Posterior cingulate gyrus (tissue), 11 donors: Measurements from ENCODE around the gene DENND4A.
"Not testable (repeated sequence)": the region's sequence is repeated elsewhere in the genome, so short reads cannot be mapped to it uniquely, and the experiment has no call there.

Source experiments
- DNase-seq, 10 donors: peaks; one replicate each; pipeline versions ENCODE4 v3.0.0 to v3.0.0-alpha.2; 2020 to 2021; ENCODE audit warnings: mixed read lengths in 3 of 10
- intact Hi-C: fragments of 100-400 bp; cut with DNase I; formaldehyde crosslinking; loops from one replicate; pipeline ENCODE4 v1.15.1; 2023

DENND4A gene

DNA sequence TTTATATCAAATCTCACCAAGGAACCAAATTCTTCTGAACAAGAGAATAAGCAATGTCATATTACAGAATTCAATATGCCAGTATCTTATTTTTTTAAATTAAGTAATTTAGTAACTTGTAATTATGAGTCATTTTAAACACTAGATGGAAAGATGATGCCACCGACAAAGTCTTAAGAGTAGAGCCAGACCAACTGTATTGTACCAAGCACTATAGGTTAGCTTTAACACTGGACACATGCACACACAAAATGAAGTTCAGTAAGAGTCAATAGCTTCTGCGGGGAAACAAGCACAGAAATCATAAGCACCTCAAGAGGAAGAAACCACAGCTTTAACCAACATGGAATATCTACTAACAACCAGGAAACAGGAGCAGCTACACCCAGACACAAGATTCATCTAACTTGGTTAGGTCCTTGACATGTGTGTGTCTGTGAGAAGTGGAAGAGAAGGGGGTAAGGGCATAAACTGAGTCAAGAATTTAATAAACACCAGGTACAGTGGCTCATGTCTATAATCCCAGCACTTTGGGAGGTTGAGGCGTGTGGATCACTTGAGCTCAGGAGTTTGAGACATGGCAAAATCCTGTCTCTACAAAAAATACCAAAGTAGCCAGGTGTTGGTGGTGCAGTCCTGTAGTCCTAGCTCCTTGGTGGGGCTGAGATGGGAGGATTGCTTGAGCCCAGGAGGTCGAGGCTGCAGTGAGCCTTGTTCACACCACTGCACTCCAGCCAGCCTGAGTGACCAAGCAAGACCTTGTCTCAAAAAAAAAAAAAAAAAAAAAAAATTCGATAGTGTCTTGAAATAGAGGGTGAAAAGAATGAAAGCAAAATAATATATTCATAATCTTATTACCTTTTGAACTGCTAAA is 28.9 kb downstream of the DENND4A start:
- intact Hi-C loops, result no loop called here
- no peak for DNase-seq

DNA sequence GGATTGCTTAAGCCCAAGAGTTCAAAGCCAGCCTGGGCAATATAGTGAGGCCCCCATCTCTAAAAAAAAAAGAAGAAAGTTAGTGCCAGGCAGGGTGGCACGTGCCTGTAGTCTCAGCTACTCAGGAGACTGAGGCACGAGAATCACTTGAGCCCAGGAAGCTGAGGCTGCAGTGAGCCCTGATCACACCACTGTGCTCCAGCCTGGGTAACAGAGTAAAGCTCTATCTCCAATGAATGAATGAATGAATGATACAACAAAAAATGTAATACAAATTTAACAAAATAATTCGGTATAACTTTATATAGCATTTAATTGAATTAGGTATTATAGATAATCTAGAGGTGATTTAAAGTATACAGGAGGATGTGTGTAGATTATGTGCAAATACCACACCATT is 29.7 kb downstream of the DENND4A start:
- intact Hi-C loops, result no loop called here
- no peak for DNase-seq

DNA sequence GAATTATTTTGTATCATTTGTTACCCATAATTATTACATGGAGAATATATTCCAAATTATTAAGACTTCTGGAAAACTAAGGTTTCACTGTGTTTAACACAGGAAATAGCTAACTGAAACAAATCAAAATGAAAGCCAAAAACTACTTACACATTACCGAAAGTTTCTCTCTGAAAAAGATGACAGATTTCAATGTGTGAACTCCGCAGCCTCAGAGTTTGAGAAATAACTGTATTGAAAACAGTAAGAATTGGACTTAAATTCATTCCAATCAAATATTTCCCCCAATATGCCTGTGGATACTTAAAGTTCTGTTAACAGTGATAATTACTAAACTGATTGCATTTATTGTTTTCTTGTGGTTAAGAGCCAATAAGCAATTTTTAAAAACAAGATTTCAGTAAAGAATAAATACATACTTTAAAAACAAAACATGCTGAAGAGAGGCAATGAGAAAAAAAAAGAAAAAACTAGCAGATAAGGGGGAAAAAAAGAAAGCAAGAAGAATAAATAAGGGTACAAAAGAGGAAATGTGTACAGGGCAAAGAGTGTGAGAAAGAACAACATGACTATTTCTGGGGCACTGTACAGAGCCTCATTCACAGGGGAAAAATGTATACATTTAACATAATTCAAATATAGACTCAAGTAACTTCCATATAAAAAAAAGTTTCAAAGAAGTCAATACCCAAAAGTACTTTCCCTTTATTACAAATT is 30.7 kb downstream of the DENND4A start:
- intact Hi-C loops, result no loop called here
- DNase-seq, result no peak

DNA sequence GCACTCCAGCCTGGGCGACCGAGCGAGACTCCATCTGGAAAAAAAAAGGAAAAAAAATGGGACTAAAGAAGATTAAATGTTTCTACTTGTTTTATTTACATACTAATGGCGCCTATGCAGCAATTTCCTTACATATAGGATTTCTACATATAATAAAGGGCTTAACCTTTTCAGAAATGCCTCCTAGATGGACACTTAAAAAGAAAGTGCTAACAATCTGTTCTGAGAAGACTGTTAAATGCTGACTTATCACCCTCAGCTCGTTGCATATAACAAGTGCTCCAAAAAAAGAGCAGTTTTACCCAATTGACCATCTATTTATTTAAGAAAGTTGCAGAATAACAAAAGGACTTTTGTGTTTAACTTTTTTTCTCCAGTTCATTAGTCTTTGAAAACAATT is 32.7 kb downstream of the DENND4A start:
- intact Hi-C loops, result no loop called here
- DNase-seq, result no peak

DNA sequence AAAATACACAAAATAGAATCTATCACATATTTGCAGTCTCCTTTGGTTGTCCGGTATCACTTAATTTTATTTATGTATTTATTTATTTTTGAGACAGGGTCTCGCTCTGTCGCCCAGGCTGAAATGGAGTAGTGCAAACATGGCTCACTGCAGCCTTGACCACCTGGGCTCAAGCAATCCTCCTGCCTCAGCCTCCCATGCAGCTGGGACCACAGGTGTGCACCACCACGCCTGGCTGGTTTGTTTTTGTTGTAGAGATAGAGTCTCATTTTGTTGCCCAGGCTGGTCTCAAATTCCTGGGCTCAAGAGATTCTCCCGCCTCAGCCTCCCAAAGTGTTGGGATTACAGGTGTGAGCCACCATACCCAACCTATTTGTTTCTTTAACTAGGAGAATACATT is 33.9 kb downstream of the DENND4A start:
- DNase-seq, result no peak
- intact Hi-C loops, result no loop called here

DNA sequence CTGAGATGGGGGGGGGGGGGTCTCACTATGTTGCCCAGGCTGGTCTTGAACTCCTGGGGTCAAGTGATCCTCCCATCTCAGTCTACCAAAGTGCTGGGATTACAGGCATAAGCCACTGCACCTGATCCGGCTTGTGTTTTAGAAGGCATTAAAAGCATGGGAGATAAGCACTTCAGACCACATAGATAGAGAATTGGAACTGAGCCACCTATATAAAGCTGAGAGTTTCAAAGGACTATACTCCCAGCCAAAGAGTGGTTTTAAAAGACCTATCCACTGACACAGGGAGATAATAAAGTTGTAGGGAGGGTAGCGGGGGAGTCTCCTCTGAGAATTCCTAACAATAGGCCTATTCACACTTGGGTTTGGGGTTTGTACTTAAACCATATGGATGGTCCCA is 34.8 kb downstream of the DENND4A start:
- intact Hi-C loops, result no loop called here
- DNase-seq, result no peak

DNA sequence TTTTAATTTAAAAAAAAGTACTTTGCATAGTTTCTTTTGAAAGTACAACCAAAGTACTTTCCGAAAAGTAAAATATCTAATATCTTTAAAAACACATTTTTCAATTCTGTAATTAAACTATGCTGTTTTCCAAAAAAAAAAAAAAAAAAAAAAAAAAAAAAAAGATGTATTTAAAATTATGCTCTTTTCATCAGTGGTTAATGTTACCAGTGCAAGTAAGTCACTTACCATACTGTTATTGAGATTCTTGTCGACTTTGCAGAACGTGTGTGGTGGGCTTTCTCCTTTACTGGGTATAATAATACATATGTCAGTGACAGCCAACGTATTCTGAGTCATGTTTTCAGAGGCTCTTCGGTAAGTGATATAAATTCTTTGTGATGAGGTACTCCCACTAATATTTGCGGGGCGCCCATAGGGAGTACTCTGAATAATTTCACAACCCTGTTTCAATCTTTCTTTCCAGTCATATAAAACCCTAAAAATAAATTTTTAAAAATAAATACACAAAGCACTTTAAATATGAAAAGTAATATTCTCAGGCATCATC is 39.9 kb downstream of the DENND4A start:
- DNase-seq, result no peak
- intact Hi-C loops, result no loop called here

DNA sequence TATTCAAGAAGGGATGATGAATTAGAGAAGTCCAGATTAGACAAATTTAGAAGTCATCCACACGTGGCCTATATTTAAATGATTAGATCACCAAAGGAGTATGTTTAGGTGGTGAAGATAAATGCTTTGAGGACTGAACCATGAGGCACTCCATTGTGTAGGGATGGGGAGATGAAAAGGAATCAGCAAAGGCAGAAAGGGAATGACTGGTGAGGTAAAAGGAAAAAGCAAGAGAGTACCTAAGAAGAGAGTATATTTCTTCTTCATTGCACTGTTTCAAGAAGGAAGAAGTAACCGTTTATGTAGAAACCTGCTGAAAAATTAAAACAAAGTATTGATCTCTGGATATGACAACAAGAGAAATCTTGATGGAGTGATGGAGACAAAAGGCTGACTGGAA is 40.7 kb downstream of the DENND4A start:
- intact Hi-C loops, result no loop called here
- DNase-seq, result no peak

DNA sequence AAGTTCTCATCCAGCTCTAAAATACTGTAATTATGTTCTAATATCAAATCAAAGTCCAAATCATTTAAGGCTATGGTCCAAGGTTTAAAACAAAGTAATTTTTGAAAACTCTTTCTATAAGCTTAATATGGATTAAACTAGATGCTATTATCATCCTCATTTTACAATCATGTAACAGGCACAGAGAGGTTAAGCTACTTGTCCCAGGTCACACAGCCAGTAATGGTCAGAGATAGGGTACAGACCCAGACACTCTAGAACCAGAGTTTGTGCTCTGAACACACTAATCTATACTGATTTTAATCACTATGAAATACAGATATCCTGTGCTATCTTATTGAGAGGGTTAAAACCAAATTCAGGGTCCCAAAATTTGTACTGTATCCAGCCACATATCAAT is 44.8 kb downstream of the DENND4A start:
- intact Hi-C loops, result no loop called here
- no peak for DNase-seq

DNA sequence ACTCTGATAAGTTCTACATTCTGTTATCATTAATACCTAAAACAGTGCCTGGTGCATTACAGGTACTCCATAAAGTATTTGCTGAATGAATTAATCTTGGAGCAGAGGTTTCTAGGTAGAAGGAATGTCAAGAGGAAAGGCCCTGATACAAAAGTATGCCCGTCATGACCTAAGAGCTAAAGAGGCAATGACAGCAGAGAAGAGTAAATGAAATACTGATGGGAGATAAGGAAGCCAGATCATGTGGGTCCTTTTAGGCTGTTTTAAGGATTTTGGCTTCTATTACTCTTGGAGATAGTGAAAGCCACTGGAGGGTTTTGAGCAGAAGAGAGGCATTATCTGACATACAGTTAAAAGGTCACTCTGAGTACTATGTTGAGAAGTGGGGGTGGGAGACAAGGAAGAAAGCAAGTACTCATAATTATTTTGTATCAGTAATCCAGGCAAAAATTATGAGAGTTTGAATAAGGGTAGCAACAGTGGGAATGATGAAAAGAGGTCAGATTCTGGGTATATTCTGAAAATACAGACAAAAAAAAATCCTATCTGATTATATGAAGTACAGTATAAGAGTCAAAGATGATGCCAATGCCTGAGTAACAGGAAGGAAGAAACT is 48.3 kb downstream of the DENND4A start:
- no peak for DNase-seq

DNA sequence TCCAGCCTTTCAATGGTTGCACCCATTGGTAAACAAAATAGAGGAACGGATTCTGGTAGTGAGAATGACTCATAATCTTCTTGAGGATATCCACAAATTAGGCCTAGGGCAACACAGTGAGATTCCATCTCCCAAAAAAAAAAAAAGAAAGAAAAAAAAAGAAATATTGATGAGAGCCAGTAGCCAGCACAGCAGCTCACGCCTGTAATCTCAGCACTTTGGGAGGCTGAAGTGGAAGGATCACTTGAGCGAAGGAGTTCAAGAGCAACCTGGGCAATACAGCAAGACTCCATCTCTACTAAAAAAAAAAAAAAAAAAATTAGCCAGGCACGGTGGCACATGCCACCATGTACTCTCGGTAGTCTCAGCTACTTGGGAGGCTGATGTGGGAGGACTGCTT is 51.9 kb downstream of the DENND4A start:
- DNase-seq, result no peak
- intact Hi-C loops, result no loop called here

More for the DNA sequence above, 48.3 kb downstream of the DENND4A start:
- intact Hi-C loops, result no loop called here

DNA sequence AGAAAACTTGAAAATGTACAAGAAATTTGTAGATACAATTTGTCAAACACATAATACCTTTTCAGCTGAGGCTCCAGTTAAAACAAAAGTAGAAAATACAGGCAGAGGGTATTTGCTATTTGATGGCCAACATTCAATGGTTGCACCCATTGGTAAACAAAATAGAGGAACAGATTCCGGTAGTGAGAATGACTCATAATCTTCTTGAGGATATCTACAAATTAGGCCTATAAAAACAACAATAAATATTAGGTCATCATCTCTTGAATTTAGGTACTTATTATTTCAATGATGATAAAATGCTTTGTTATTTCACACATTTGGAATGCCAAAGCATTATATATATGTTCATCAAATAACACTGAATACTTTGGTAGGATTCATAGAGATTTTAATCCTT is 53.4 kb downstream of the DENND4A start:
- intact Hi-C loops, result no loop called here
- no peak for DNase-seq

DNA sequence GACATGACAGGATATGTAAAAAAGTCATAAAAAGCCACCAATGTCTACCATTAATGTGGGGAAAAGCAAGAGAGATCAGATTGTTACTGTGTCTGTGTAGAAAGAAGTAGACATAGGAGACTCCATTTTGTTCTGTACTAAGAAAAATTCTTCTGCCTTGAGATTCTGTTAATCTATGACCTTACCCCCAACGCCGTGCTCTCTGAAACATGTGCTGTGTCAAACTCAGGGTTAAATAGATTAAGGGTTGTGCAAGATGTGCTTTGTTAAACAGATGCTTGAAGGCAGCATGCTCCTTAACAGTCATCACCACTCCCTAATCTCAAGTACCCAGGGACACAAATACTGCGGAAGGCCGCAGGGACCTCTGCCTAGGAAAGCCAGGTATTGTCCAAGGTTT is 58.5 kb downstream of the DENND4A start:
- intact Hi-C loops, DNase-seq: not testable (repeated sequence)

DNA sequence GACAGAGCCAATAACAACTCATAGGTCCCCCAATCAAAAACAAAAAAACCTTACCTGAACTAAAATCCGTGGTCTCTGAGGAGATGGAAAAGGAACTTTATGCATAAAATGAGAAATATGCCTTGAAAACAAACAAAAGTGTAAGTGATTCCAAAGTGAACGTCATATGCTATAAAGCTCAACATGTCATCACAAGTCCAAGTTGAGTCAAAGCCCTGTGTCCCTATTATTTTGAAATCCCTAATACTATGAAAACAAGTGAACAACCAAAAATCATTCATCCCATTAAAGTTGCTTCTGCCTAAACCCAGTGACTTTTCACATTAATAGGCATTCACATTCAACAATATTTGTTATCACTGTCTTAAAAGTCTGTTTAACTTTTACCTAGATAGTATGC is 59.4 kb downstream of the DENND4A start:
- DNase-seq, result no peak
- intact Hi-C loops, result no loop called here

DNA sequence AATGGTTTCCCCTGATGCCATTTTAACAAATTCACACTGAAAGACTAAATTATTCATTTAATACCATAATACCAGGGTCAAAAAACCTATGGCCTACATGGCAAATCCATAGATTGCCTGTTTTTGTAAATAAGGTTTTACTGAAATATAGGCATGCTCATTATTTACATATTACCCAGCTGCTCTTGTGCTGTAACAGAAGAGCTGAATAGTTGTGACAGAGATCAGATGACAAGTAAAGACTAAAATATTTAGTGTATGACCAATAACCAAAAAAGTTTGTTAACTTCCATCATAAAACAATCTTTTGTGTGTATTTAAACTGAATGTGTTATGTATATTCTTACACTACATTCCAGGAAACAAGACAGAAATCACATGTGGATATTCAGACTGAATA is 60.2 kb downstream of the DENND4A start:
- no peak for DNase-seq
- intact Hi-C loops, result no loop called here

DNA sequence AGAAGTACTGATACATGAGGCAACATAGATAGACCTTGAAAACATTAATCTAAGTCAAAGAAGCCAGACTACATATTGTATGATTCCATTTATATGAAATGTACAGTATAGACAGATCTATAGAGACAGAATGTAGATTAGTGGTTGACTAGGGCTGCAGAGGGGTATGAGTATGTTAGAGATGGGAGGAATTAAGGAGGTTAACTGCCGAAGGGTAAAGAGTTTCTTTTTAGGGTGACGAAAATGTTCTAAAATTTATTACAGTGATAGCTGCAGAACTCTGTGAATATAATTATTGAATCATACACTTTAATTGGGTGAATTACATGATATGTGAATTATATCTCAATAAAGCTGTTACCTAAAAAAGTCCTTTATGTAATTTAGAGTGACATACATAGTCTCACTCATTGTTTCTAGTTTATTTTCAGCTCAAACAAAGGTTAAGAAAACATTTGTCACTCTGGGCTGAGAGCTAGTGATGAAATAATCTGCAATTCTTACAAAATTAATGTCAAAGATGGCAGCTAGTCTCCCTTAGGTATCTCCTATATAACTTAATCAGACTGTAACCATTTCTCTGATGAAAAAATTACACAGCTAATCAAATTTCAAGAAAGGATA is 61.4 kb downstream of the DENND4A start:
- intact Hi-C loops, result no loop called here
- no peak for DNase-seq

DNA sequence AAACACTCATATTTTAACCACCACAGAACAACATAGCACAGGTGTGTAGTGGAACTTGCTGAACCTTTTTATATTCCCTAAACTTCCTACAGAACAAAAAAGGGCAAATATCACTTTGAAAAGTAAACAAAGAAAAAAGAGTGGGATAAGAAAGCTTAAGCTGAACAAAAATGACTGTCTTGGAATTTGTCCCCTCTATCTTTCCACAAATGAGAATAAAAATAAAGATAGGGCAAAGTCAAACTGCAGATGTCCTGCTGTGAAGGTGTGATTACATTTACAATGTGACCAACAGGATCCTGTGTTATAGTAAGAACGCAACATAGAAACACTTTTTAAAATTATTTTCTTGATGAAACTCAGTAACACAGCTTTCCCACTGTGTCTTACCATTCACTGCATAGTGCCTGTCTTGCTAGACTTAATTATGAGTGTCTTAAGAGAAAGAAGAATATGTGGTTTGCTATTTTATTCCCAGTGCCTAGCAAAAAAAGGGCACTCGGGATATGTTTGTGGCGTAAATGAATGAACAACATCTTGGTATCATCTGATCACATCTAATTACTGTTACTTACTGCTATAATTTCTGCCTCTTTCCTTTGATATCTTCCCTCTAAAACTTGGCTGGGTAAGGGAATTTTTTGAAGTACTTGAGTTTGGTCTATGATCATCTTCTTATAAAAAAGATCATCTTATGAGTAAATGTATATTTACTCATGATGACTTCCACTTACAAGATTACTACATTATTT is 67.5 kb downstream of the DENND4A start:
- intact Hi-C loops, result no loop called here
- no peak for DNase-seq

DNA sequence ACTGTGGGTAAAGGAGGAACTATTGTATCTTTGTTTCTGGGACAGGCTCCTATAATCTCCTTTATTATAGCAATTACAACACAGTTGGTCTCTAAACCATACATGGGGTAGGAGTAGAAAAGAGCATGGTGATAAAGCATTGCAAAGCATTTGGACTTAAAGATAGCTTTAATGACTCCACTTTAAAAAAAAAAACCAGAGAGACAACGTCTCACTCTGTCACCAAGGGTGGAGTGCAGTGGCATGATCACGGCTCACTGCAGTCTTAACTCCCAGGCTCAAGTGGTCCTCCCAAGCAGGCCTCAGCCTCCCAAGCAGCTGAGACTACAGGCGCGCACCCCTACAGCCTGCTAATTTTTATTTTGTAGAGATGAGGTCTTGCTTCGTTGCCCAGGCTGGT is 68.2 kb downstream of the DENND4A start:
- intact Hi-C loops, result no loop called here
- no peak for DNase-seq

DNA sequence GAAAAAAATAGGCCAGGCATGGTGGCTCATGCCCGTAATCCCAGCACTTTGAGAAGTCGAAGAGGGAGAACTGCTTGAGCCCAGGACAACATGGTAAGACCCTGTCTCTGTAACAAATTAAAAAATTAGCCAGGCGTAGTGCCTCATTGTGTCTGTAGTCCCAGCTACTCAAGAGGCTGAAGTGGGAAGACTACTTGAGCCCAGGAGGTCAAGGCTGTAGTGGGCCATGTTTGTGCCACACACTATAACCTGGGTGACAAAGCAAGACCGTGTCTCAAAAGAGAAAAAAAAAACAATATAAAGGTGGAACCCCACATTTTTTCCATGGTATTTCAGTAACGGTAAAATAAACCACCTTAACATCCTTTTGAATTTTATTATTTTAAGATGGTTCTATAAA is 69.9 kb downstream of the DENND4A start:
- DNase-seq, result no peak
- intact Hi-C loops, result no loop called here

DNA sequence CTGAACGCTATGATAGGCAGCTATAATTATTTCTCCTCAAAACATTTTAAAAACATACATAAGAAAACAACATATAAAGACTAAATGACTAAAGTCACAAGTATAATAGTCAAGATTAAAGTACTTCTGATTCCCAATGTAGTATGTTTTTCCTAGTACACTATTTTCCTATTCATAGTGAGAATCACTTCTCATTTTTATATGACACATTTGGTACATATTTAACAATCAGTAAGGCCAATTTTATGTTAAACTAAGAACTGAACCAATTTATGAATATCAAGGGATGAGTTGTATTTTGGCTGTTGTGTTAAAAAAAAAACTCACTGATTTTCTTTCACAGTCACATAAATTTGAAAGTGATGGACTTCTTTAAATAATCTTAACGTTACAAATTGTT is 79.7 kb downstream of the DENND4A start:
- intact Hi-C loops, result no loop called here
- DNase-seq, result no peak
